ENCODE measurements around the gene RAB31. TPM values are rescaled to one million over a fixed set of nuclear protein-coding genes. Genes with fewer than 3 reads are reported as not detected.

Gene RAB31
- total RNA-seq, 1 donor from 2014 or later, result 47.7 TPM

GRCh38 chr18:9734189-9734588 lies 26.1 kb downstream of the RAB31 start:
- DNase-seq (ENCODE audit: low read depth) (peak; percentile 78), FAIRE-seq (no peak)
- peaks cover 2% of the 10 kb centered on the region for H3K36me3 ChIP-seq (ENCODE audit: control insufficient read depth, insufficient read depth, low read length)
- no peak for TF ChIP-seq CTCF (IDR thresholded peaks at IDR 0.05; ENCODE audit: insufficient read depth, low read length, severe bottlenecking)
- no peak overlapping the region for H3K4me3 ChIP-seq (ENCODE audit: low read depth, low read length)
- no peaks in the 10 kb centered on the region for H3K27me3 ChIP-seq (ENCODE audit: control insufficient read depth, insufficient read depth, low read length)

GRCh38 chr18:9735238-9735637 lies 27.1 kb downstream of the RAB31 start:
- peaks cover 2% of the 10 kb centered on the region for H3K36me3 ChIP-seq (ENCODE audit: control insufficient read depth, insufficient read depth, low read length)
- no peak for DNase-seq (ENCODE audit: low read depth)
- no peak overlapping the region for H3K4me3 ChIP-seq (ENCODE audit: low read depth, low read length)
- no peak for TF ChIP-seq CTCF (IDR thresholded peaks at IDR 0.05; ENCODE audit: insufficient read depth, low read length, severe bottlenecking)
- no peak for FAIRE-seq
- no peaks in the 10 kb centered on the region for H3K27me3 ChIP-seq (ENCODE audit: control insufficient read depth, insufficient read depth, low read length)

- DNase-seq (ENCODE audit: low read depth) (no peak), FAIRE-seq (no peak)
- H3K36me3 ChIP-seq (ENCODE audit: control insufficient read depth, insufficient read depth, low read length), result peaks cover 2% of the 10 kb centered on the region
These were observed 27.8 kb downstream of the RAB31 start for GRCh38 chr18:9735879-9736278.

GRCh38 chr18:9736286-9736835 lies 28.3 kb downstream of the RAB31 start:
- no peaks in the 10 kb centered on the region for H3K27me3 ChIP-seq (ENCODE audit: control insufficient read depth, insufficient read depth, low read length)
- FAIRE-seq, result no peak
- TF ChIP-seq CTCF (IDR thresholded peaks at IDR 0.05; ENCODE audit: insufficient read depth, low read length, severe bottlenecking), result no peak
- no peak for DNase-seq (ENCODE audit: low read depth)
- H3K4me3 ChIP-seq (ENCODE audit: low read depth, low read length), result no peak overlapping the region
- H3K36me3 ChIP-seq (ENCODE audit: control insufficient read depth, insufficient read depth, low read length), result peaks cover 2% of the 10 kb centered on the region

More at GRCh38 chr18:9735879-9736278, 27.8 kb downstream of the RAB31 start:
- Histone ChIP-seq H3K27me3 (ENCODE audit: control insufficient read depth, insufficient read depth, low read length) (no peaks in the 10 kb centered on the region), H3K4me3 (ENCODE audit: low read depth, low read length) (no peak overlapping the region)
- no peak for TF ChIP-seq CTCF (IDR thresholded peaks at IDR 0.05; ENCODE audit: insufficient read depth, low read length, severe bottlenecking)

GRCh38 chr18:9737006-9737405 lies 28.9 kb downstream of the RAB31 start:
- no peak for DNase-seq (ENCODE audit: low read depth)
- Histone ChIP-seq H3K36me3 (ENCODE audit: control insufficient read depth, insufficient read depth, low read length) (peaks cover 2% of the 10 kb centered on the region), H3K4me3 (ENCODE audit: low read depth, low read length) (no peak overlapping the region), H3K27me3 (ENCODE audit: control insufficient read depth, insufficient read depth, low read length) (no peaks in the 10 kb centered on the region)
- FAIRE-seq, result no peak
- TF ChIP-seq CTCF (IDR thresholded peaks at IDR 0.05; ENCODE audit: insufficient read depth, low read length, severe bottlenecking), result no peak
